B cell (primary cell): ENCODE measurements around the gene CORO2B. TPM values are rescaled to one million over a fixed set of nuclear protein-coding genes. Genes with fewer than 3 reads are reported as not detected.

ENCODE experiments used
- ATAC-seq: fragments of 200-7000 bp; cut with Tn5 transposase; one replicate; pipeline ENCODE4 v1.10.0; 2021; ENCODE audit warnings: low read depth, mild to moderate bottlenecking, moderate number of reproducible peaks, moderate library complexity
- CTCF ChIA-PET: fragments of 350-600 bp; sonication (Branson Sonifier 250); formaldehyde crosslinking; loops from one replicate; lab custom pipeline; 2021; ENCODE audit warnings: antibody characterized with exemption, inconsistent platforms; lab: Charles Lee
- POLR2A ChIA-PET: fragments of 350-600 bp; sonication (Branson Sonifier 250); formaldehyde crosslinking; loops from one replicate; lab custom pipeline; 2021; ENCODE audit warnings: antibody characterized with exemption; lab: Charles Lee
- DNase-seq: peaks from one replicate; pipeline ENCODE4 v3.0.0; 2013
- H2AFZ ChIP-seq: 2 replicates; pipeline ENCODE4 v1.6.1; 2012; ENCODE audit warnings: mild to moderate bottlenecking, low read depth, low read length; ENCODE audit not compliant: insufficient read depth, poor library complexity, severe bottlenecking
- H3K27ac ChIP-seq, 2 donors: 1 replicate in 1 of 2; 2 replicates in 1 of 2; pipeline ENCODE4 v1.5.1; 2012 to 2013; ENCODE audit warnings: low read length in 2 of 2, mild to moderate bottlenecking in 2 of 2, moderate library complexity in 1 of 2
- H3K27me3 ChIP-seq, 4 experiments: fragments of 200-600 bp in 1 of 4; sonication (generic) in 1 of 4; replicated peaks in 1 of 4; 1 replicate in 2 of 4; 2 replicates in 2 of 4; pipeline versions ENCODE4 v1.6.1 to v1.7.0; 2013 to 2016; ENCODE audit warnings: low read length in 3 of 4, mild to moderate bottlenecking in 2 of 4, mixed read lengths in 1 of 4, moderate library complexity in 1 of 4; ENCODE audit not compliant: insufficient read depth in 4 of 4, control insufficient read depth in 3 of 4; ENCODE audit errors: control extremely low read depth in 1 of 4
- H3K36me3 ChIP-seq, 2 experiments: replicated peaks in 1 of 2; 1 replicate in 1 of 2; 2 replicates in 1 of 2; pipeline versions ENCODE4 v1.6.1 to v1.7.1; 2013; ENCODE audit warnings: low read length in 1 of 2; ENCODE audit not compliant: insufficient read depth in 2 of 2, control insufficient read depth in 1 of 2; ENCODE audit errors: control extremely low read depth in 1 of 2, extremely low read depth in 1 of 2
- H3K4me1 ChIP-seq, 2 donors: fragments of 200-600 bp in 1 of 2; sonication (generic) in 1 of 2; 1 replicate in 1 of 2; 2 replicates in 1 of 2; pipeline versions ENCODE4 v1.5.1 to v1.6.1; 2013 to 2017; ENCODE audit warnings: low read length in 2 of 2; ENCODE audit not compliant: control insufficient read depth in 2 of 2, insufficient read depth in 2 of 2
- H3K4me2 ChIP-seq: replicated peaks from 2 replicates; pipeline ENCODE3; 2012; ENCODE audit warnings: mild to moderate bottlenecking, low read depth, low read length; ENCODE audit not compliant: poor library complexity, severe bottlenecking
- H3K4me3 ChIP-seq, 5 experiments: fragments of 200-600 bp in 1 of 5; sonication (generic) in 1 of 5; 1 replicate in 3 of 5; 2 replicates in 2 of 5; pipeline versions ENCODE4 v1.5.1 to v1.7.0; 2011 to 2016; ENCODE audit warnings: low read length in 4 of 5, mild to moderate bottlenecking in 4 of 5, low read depth in 2 of 5, control low read depth in 1 of 5, moderate library complexity in 1 of 5; ENCODE audit not compliant: insufficient read depth in 1 of 5; ENCODE audit errors: control extremely low read depth in 1 of 5, extremely low read depth in 1 of 5
- H3K79me2 ChIP-seq: fragments of 200-600 bp; sonication (generic); one replicate; pipeline ENCODE4 v1.6.0; 2016; ENCODE audit warnings: low read length; ENCODE audit not compliant: control insufficient read depth, insufficient read depth
- H3K9ac ChIP-seq: fragments of 200-600 bp; sonication (generic); 2 replicates; pipeline ENCODE4 v1.6.1; 2017; ENCODE audit warnings: mild to moderate bottlenecking, low read length, moderate library complexity
- H3K9me3 ChIP-seq, 3 donors: one replicate each; pipeline versions ENCODE4 v1.6.1 to v1.7.1; 2013; ENCODE audit warnings: low read length in 2 of 3; ENCODE audit not compliant: control insufficient read depth in 2 of 3, insufficient read depth in 1 of 3; ENCODE audit errors: control extremely low read depth in 1 of 3
- H4K20me1 ChIP-seq: 2 replicates; pipeline ENCODE4 v1.6.0; 2012; ENCODE audit warnings: mild to moderate bottlenecking, low read length; ENCODE audit not compliant: insufficient read depth, control insufficient read depth, poor library complexity, severe bottlenecking
- H3K27ac Mint-ChIP-seq: one replicate; pipeline ENCODE4 v1.8.0; 2021; ENCODE audit warnings: mixed read lengths
- H3K27me3 Mint-ChIP-seq: one replicate; pipeline ENCODE4 v1.8.0; 2021; ENCODE audit warnings: mixed read lengths
- H3K4me1 Mint-ChIP-seq: one replicate; pipeline ENCODE4 v1.8.0; 2021; ENCODE audit warnings: mixed read lengths
- H3K4me3 Mint-ChIP-seq: one replicate; pipeline ENCODE4 v1.8.0; 2021; ENCODE audit warnings: mixed read lengths
- H3K9me3 Mint-ChIP-seq: one replicate; pipeline ENCODE4 v1.8.0; 2022; ENCODE audit warnings: mixed read lengths; ENCODE audit not compliant: insufficient read depth
- CTCF ChIP-seq: fragments of 200-600 bp; IDR thresholded peaks from one replicate; pipeline ENCODE4 v1.8.0; 2022; ENCODE audit warnings: antibody characterized with exemption, mild to moderate bottlenecking
- EZH2 ChIP-seq: IDR thresholded peaks from 2 replicates; pipeline ENCODE4 v1.6.1; 2012; ENCODE audit warnings: borderline replicate concordance, low read depth, mild to moderate bottlenecking, moderate library complexity, low read length; ENCODE audit not compliant: insufficient read depth, poor library complexity, severe bottlenecking
- WGBS: methylation state at CpG from one replicate; pipeline ENCODE4 v1.1.5; 2013; ENCODE audit warnings: missing lambda C conversion rate; ENCODE audit not compliant: insufficient coverage; 5-methylcytosine and 5-hydroxymethylcytosine counted together
- intact Hi-C: fragments of 100-400 bp; cut with micrococcal nuclease; formaldehyde crosslinking; loops from one replicate; pipeline ENCODE4 v1.10.0; 2022
- polyA plus RNA-seq: library from polyadenylated mRNA; depleted of rRNA; stranded (reverse); fragments of >200 nt; gene quantifications from 2 replicates; pipeline ENCODE4 v1.2.3, GENCODE V29; 2012
- total RNA-seq, 2 donors: library from RNA; stranded (reverse); fragments of 120-200 nt in 1 of 2; gene quantifications; 1 replicate in 1 of 2; 2 replicates in 1 of 2; pipeline versions ENCODE4 v1.2.3 to v1.2.4, GENCODE V29; 2013 to 2022

Gene CORO2B
- total and polyA plus RNA-seq, 2 donors (not counting 1 experiment from before 2014, with no cell fraction given), result 9.5 to 11.3 TPM

DNA sequence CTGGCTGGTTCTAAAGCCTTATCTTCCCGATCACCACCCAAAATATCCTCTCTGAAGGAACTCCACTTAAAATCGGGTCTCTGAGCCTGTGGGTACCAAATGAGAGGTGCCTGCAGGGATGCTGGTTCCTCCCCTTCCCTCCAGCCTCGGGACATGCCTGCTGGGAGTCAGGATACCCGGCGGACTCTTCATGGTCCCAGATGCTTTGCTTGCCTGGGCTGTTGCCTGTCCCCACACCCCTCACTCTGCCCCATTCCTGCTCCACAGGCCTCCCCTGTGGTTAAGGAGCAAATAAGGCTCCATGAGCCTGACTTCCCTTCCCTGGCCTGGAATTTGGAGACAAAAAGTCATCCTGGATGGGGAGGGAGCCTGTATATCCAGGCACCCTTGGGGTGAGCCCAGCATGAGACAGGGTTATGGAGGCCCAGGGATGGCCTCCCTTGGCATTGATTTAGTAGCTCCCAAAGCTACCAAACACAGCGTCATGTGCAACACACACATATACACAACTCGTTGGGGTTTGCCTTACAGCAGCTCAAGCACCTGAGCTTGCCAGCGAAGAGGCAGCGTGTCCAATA is 12.3 kb upstream of the CORO2B start:
- H3K27me3 Mint-ChIP-seq, result peaks cover 28% of the 10 kb centered on the region
- Histone ChIP-seq H2AFZ (no peak overlapping the region), H3K4me2 (no peak overlapping the region), H4K20me1 (no peaks in the 10 kb centered on the region), H3K36me3 (no peaks in the 10 kb centered on the region), H3K4me1 (peaks cover 4 to 5% of the 10 kb centered on the region in 2 donors), H3K27me3 (peaks cover 0 to 13% (median 2%) of the 10 kb centered on the region in 4 experiments), H3K4me3 (no peak overlapping the region), H3K27ac (no peak overlapping the region), H3K9ac (no peak overlapping the region), H3K79me2 (no peaks in the 10 kb centered on the region), H3K9me3 (no peaks in the 10 kb centered on the region)
- peaks cover 4% of the 10 kb centered on the region for H3K4me1 Mint-ChIP-seq
- no peaks in the 10 kb centered on the region for H3K9me3 Mint-ChIP-seq
- POLR2A ChIA-PET, result no interaction called here
- CTCF ChIA-PET, result interaction anchor here (0.6 to 2.1 kb wide), 4 partner anchors 18 to 309 kb away, joined by 3 to 6 read pairs (median 4); no protein-coding TSS in a partner anchor
- WGBS, result 73% methylated on average over 9 of the region's 9 CpGs
- H3K4me3 Mint-ChIP-seq, result no peak overlapping the region
- no peak for TF ChIP-seq CTCF
- no peak for ATAC-seq
- DNase-seq, result no peak
- intact Hi-C loops, result no loop called here
- H3K27ac Mint-ChIP-seq, result no peak overlapping the region

- no peak for TF ChIP-seq EZH2
- no peak for TF ChIP-seq CTCF
- Histone ChIP-seq H2AFZ (no peak overlapping the region), H3K4me1 (peaks cover 6 to 8% of the 10 kb centered on the region in 2 donors), H3K79me2 (no peaks in the 10 kb centered on the region), H3K4me3 (no peak overlapping the region), H3K4me2 (no peak overlapping the region), H3K36me3 (no peaks in the 10 kb centered on the region), H4K20me1 (no peaks in the 10 kb centered on the region), H3K9me3 (no peaks in the 10 kb centered on the region), H3K27me3 (peaks cover 0 to 9% (median 2%) of the 10 kb centered on the region in 4 experiments), H3K27ac (no peak overlapping the region), H3K9ac (no peak overlapping the region)
- Mint-ChIP-seq H3K4me3 (no peak overlapping the region), H3K27ac (no peak overlapping the region), H3K4me1 (peaks cover 5% of the 10 kb centered on the region), H3K9me3 (no peaks in the 10 kb centered on the region), H3K27me3 (peaks cover 31% of the 10 kb centered on the region)
- ChIA-PET POLR2A (no interaction called here), CTCF (interaction anchor here (0.6 kb wide), 1 partner anchor 29 kb away, joined by 3 read pairs; no protein-coding TSS in a partner anchor)
- intact Hi-C loops, result no loop called here
- DNase-seq, result no peak
- WGBS, result no CpG with 5 or more reads among the region's 3 CpGs
- ATAC-seq, result no peak
Measured at GRCh38 chr15:68567345-68567744, 11.4 kb upstream of the CORO2B start.
